Liver (tissue), 9 donors: ENCODE data around the gene PRG3. TPM values are rescaled to one million over a fixed set of nuclear protein-coding genes. Genes with fewer than 3 reads are reported as not detected.

Source experiments
- DNase-seq: peaks from one replicate; pipeline ENCODE4 v3.0.0-alpha.2; 2017; ENCODE audit warnings: low spot score
- H3K27ac ChIP-seq, 2 donors: one replicate each; pipeline ENCODE4 v1.7.0; 2013; ENCODE audit warnings: inconsistent platforms in 2 of 2, low read length in 2 of 2, control low read depth in 1 of 2, low read depth in 1 of 2, mild to moderate bottlenecking in 1 of 2
- H3K27me3 ChIP-seq, 4 donors: one replicate each; pipeline versions ENCODE4 v1.6.1 to v1.7.0; 2013; ENCODE audit warnings: low read length in 3 of 4, inconsistent platforms in 1 of 4, mild to moderate bottlenecking in 1 of 4, moderate library complexity in 1 of 4; ENCODE audit not compliant: control insufficient read depth in 4 of 4, insufficient read depth in 4 of 4
- H3K36me3 ChIP-seq, 4 donors: one replicate each; pipeline versions ENCODE4 v1.6.1 to v1.7.0; 2013; ENCODE audit warnings: low read length in 3 of 4, mild to moderate bottlenecking in 3 of 4, low read depth in 1 of 4, moderate library complexity in 1 of 4; ENCODE audit not compliant: control insufficient read depth in 4 of 4, insufficient read depth in 3 of 4
- H3K4me1 ChIP-seq, 4 donors: one replicate each; pipeline versions ENCODE4 v1.6.1 to v1.7.0; 2013; ENCODE audit warnings: low read length in 3 of 4, mild to moderate bottlenecking in 3 of 4, moderate library complexity in 1 of 4; ENCODE audit not compliant: control insufficient read depth in 4 of 4, insufficient read depth in 4 of 4
- H3K4me3 ChIP-seq, 3 donors: one replicate each; pipeline versions ENCODE4 v1.6.1 to v1.7.0; 2013; ENCODE audit warnings: low read length in 3 of 3, control low read depth in 1 of 3, low read depth in 1 of 3, mild to moderate bottlenecking in 1 of 3
- H3K9ac ChIP-seq, 2 donors: one replicate each; pipeline ENCODE4 v1.7.0; 2013; ENCODE audit warnings: low read length in 2 of 2, mild to moderate bottlenecking in 2 of 2, moderate library complexity in 2 of 2, control low read depth in 1 of 2, low read depth in 1 of 2
- H3K9me3 ChIP-seq, 4 donors: one replicate each; pipeline versions ENCODE4 v1.6.1 to v1.7.0; 2013; ENCODE audit warnings: low read length in 3 of 4; ENCODE audit not compliant: control insufficient read depth in 4 of 4
- EGR1 ChIP-seq, 2 donors: IDR thresholded peaks; 2 replicates each; pipeline ENCODE4 v1.6.1; 2016 to 2018; ENCODE audit warnings: antibody characterized with exemption in 2 of 2, low read depth in 2 of 2
- FOXA1 ChIP-seq: IDR thresholded peaks from 2 replicates; pipeline ENCODE4 v1.6.1; 2016; ENCODE audit warnings: antibody characterized with exemption
- FOXA2 ChIP-seq: IDR thresholded peaks from 2 replicates; pipeline ENCODE4 v1.6.1; 2016; ENCODE audit warnings: antibody characterized with exemption
- HNF4A ChIP-seq, 2 donors: conservative IDR thresholded peaks; 2 replicates each; pipeline ENCODE4 v1.6.1; 2016; ENCODE audit warnings: antibody characterized with exemption in 2 of 2, mild to moderate bottlenecking in 2 of 2
- HNF4G ChIP-seq: IDR thresholded peaks from 2 replicates; pipeline ENCODE4 v1.6.1; 2016; ENCODE audit warnings: antibody characterized with exemption
- JUND ChIP-seq, 2 donors: IDR thresholded peaks; 2 replicates each; pipeline ENCODE4 v1.6.1; 2016; ENCODE audit warnings: antibody characterized with exemption in 2 of 2
- MAX ChIP-seq: IDR thresholded peaks from 2 replicates; pipeline ENCODE4 v1.6.1; 2016; ENCODE audit warnings: antibody characterized with exemption
- RAD21 ChIP-seq, 2 donors: IDR thresholded peaks; 2 replicates each; pipeline ENCODE4 v1.6.1; 2016; ENCODE audit warnings: antibody characterized with exemption in 2 of 2, mild to moderate bottlenecking in 2 of 2
- SP1 ChIP-seq: IDR thresholded peaks from 2 replicates; pipeline ENCODE4 v1.6.1; 2018; ENCODE audit warnings: antibody characterized with exemption, mild to moderate bottlenecking
- TAF1 ChIP-seq: conservative IDR thresholded peaks from 2 replicates; pipeline ENCODE4 v1.6.1; 2016; ENCODE audit warnings: antibody characterized with exemption, mild to moderate bottlenecking
- YY1 ChIP-seq: IDR thresholded peaks from 2 replicates; pipeline ENCODE4 v1.6.1; 2016; ENCODE audit warnings: antibody characterized with exemption, mild to moderate bottlenecking
- ZBTB33 ChIP-seq: IDR thresholded peaks from 2 replicates; pipeline ENCODE4 v1.6.1; 2016; ENCODE audit warnings: antibody characterized with exemption
- WGBS: extraction: QIAGEN DNeasy Blood & Tissue Kit; methylation state at CpG from one replicate; pipeline ENCODE4 v1.1.7; 2013; 5-methylcytosine and 5-hydroxymethylcytosine counted together
- polyA plus RNA-seq, 2 donors: library from polyadenylated mRNA; stranded (reverse) in 1 of 2; unstranded in 1 of 2; fragments of 200-250 nt in 1 of 2; fragments of >200 nt in 1 of 2; fragmentation: Nextera tagmentation in 1 of 2; extraction: Ambion mirVana in 1 of 2; gene quantifications; one replicate each; pipeline versions ENCODE4 v1.2.1 to v1.2.3, GENCODE V29; 2013 to 2015
- total RNA-seq, 2 donors: library from RNA; depleted of rRNA; stranded (reverse); fragments of >200 nt; gene quantifications; one replicate each; pipeline ENCODE4 v1.2.3, GENCODE V29; 2014
- TF ChIP-seq, protein P1 (sequence below): IDR thresholded peaks from 2 replicates; pipeline ENCODE4 v1.6.1; 2016; ENCODE audit warnings: antibody characterized with exemption, mild to moderate bottlenecking
- donor health status: healthy.
- donor health status: healthy.
- donor health status: healthy.
- donor health status: healthy.
- donor health status: healthy.

Gene PRG3
- total and polyA plus RNA-seq, 4 donors = 0.22 to 4.9 TPM; not detected in 2

GRCh38 chr11:57368106-57368844 is 12.7 kb downstream of the PRG3 start:
- H3K4me1 ChIP-seq = no peaks in the 10 kb centered on the region
- H3K36me3 ChIP-seq = no peaks in the 10 kb centered on the region
- WGBS = 77% methylated on average over 19 of the region's 19 CpGs
- no peak overlapping the region for H3K4me3 ChIP-seq
- TF ChIP-seq MAX = no peak
- no peak for TF ChIP-seq EGR1 (IDR thresholded peaks at IDR 0.05; ENCODE audit: low read depth in 2 of 2)
- no peak for TF ChIP-seq FOXA2
- TF ChIP-seq ZBTB33 = no peak
- no peaks in the 10 kb centered on the region for H3K9me3 ChIP-seq
- no peak for DNase-seq
- no peaks in the 10 kb centered on the region for H3K27me3 ChIP-seq
- H3K27ac ChIP-seq = no peak overlapping the region
- no peak overlapping the region for H3K9ac ChIP-seq

GRCh38 chr11:57364851-57365660 is 15.9 kb downstream of the PRG3 start:
- Histone ChIP-seq H3K27ac (no peak overlapping the region), H3K9me3 (no peaks in the 10 kb centered on the region), H3K4me3 (no peak overlapping the region), H3K36me3 (no peaks in the 10 kb centered on the region), H3K4me1 (no peaks in the 10 kb centered on the region), H3K9ac (no peak overlapping the region), H3K27me3 (no peaks in the 10 kb centered on the region)
- no peak for DNase-seq
- no peak for TF ChIP-seq FOXA2
- no peak for TF ChIP-seq TAF1
- TF ChIP-seq EGR1 (IDR thresholded peaks at IDR 0.05; ENCODE audit: low read depth in 2 of 2) = no peak
- TF ChIP-seq RAD21 (IDR thresholded peaks at IDR 0.05) = no peak
- TF ChIP-seq, protein P1, sequence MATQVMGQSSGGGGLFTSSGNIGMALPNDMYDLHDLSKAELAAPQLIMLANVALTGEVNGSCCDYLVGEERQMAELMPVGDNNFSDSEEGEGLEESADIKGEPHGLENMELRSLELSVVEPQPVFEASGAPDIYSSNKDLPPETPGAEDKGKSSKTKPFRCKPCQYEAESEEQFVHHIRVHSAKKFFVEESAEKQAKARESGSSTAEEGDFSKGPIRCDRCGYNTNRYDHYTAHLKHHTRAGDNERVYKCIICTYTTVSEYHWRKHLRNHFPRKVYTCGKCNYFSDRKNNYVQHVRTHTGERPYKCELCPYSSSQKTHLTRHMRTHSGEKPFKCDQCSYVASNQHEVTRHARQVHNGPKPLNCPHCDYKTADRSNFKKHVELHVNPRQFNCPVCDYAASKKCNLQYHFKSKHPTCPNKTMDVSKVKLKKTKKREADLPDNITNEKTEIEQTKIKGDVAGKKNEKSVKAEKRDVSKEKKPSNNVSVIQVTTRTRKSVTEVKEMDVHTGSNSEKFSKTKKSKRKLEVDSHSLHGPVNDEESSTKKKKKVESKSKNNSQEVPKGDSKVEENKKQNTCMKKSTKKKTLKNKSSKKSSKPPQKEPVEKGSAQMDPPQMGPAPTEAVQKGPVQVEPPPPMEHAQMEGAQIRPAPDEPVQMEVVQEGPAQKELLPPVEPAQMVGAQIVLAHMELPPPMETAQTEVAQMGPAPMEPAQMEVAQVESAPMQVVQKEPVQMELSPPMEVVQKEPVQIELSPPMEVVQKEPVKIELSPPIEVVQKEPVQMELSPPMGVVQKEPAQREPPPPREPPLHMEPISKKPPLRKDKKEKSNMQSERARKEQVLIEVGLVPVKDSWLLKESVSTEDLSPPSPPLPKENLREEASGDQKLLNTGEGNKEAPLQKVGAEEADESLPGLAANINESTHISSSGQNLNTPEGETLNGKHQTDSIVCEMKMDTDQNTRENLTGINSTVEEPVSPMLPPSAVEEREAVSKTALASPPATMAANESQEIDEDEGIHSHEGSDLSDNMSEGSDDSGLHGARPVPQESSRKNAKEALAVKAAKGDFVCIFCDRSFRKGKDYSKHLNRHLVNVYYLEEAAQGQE = no peak
- no peak for TF ChIP-seq HNF4A (conservative IDR thresholded peaks at IDR 0.05)
- TF ChIP-seq JUND (IDR thresholded peaks at IDR 0.05) = no peak
- TF ChIP-seq FOXA1 = no peak
- TF ChIP-seq HNF4G = no peak
- TF ChIP-seq SP1 = no peak
- no peak for TF ChIP-seq YY1
- WGBS = 89% methylated on average over 9 of the region's 9 CpGs
